GM21367 (cell line): Measurements from ENCODE around the gene DGKQ.

ENCODE experiments used
- ATAC-seq: cut with Tn5 transposase; IDR thresholded peaks from one replicate; pipeline ENCODE4 v1.9.1; 2021; ENCODE audit not compliant: unreplicated experiment

DGKQ gene

DNA sequence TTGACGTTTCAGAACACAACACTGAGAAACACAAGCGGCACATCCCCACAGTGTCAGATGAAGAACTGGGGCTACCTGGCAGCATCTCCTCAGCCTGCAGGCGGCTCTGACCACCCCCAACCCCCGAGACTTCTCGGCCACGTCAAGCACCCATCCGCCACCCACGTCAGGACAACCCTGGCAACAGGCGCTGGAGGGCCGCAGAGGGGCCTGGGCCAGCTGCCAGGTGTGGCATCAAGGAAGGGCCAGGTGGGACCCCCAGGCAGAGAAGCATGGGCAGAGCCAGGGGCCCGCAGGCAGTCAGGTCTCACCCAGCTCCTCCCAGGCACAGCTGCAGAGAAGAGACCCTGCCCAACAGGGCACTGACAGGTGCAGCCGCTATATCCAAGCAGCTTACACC is 63.5 kb downstream of the DGKQ start:
- ATAC-seq, result no peak

DNA sequence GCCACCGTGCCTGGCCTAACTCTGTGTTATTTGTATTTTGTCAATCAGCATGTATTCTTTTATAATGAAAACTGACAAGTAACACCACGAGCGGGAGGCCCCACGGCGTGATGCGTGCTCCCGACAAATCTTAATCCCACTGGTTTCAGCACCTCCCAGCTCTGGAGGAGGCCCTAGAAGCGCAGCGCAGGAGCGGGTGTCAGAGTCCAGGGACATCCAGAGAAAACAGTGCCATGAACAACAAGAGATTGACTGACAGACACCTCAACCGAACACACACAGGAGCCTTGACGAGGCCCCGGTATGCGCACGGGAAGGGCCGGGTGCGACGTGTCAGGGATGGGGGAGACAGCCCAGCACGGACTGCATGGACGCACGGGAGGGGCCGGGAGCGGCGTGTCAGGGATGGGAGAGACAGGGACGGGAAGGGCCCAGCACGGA is 64.2 kb downstream of the DGKQ start:
- ATAC-seq, result no peak
